Measurements from ENCODE around the gene ZCCHC24. TPM values are rescaled to one million over a fixed set of nuclear protein-coding genes. Genes with fewer than 3 reads are reported as not detected.

The ZCCHC24 gene
- total RNA-seq, 3 donors from 2014 or later (not counting 1 experiment from before 2014, with no cell fraction given) = 2.8 to 4.0 (median 3.6) TPM

- H3K27ac ChIP-seq (ENCODE audit: low read length) = no peak overlapping the region
- peaks cover 4% of the 10 kb centered on the region for H3K4me1 ChIP-seq (ENCODE audit: control insufficient read depth, insufficient read depth, low read length)
- no peaks in the 10 kb centered on the region for H3K9me3 ChIP-seq (ENCODE audit: control insufficient read depth, insufficient read depth, low read length)
- ATAC-seq (no peak), DNase-seq (no peak)
- WGBS (ENCODE audit: insufficient coverage) = 94% methylated on average over 7 of the region's 7 CpGs
- no peaks in the 10 kb centered on the region for H3K36me3 Mint-ChIP-seq
- H3K4me3 ChIP-seq (ENCODE audit: low read length) = no peak overlapping the region
- no peak for TF ChIP-seq CTCF (IDR thresholded peaks at IDR 0.05)
- H3K4me1 Mint-ChIP-seq = peaks cover 0 to 5% of the 10 kb centered on the region in 2 donors
- H3K27me3 ChIP-seq (ENCODE audit: control insufficient read depth, insufficient read depth, low read length) = no peaks in the 10 kb centered on the region
- H3K27ac Mint-ChIP-seq = no peak overlapping the region
- H3K27me3 Mint-ChIP-seq (ENCODE audit: low read depth in 2 of 2) = no peaks in the 10 kb centered on the region
- no peaks in the 10 kb centered on the region for H3K9me3 Mint-ChIP-seq
- intact Hi-C loops (cut with micrococcal nuclease) = loop anchor here (10.0 kb wide), 1 partner anchor 226 kb away; no protein-coding TSS in a partner anchor
- no peak overlapping the region for H3K4me3 Mint-ChIP-seq
- no peaks in the 10 kb centered on the region for H3K36me3 ChIP-seq (ENCODE audit: control insufficient read depth, insufficient read depth, low read length)
These were observed 67.1 kb downstream of the ZCCHC24 start for GRCh38 chr10:79378383-79378646.

DNA sequence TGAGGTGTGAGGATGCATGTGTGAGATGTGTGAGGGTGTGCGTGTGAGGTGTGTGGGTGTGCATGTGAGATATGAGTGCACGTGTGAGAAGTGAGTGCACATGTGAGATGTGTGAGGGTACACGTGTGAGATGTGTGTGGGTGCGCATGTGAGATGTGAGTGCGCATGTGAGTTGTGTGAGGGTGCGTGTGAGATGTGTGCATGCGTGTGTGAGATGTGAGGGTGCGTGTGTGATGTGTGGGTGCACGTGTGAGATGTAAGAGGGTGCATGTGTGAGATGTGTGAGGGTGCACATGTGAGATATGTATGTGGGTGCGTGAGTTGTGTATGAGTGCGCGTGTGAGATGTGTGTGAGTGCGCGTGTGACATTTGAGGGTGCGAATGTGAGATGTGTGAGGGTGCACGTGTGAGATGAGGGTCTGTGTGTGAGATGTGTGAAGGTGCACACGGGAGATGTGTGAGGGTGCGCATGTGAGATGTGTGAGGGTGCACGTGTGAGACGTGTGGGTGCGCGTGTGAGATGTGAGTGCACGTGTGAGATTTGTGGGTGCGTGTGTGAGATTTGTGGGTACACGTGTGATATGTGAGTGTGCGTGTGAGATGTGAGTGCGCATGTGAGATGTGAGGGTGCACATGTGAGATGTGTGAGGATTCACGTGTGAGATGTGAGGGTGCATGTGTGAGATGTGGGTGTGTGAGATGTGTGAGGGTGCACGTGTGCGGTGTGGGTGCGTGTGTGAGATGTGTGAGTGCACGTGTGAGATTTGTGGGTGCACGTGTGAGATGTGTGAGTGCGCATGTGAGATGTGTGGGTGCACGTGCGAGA, 67.7 kb downstream of the ZCCHC24 start:
- Mint-ChIP-seq H3K27me3 (ENCODE audit: low read depth in 2 of 2) (no peaks in the 10 kb centered on the region), H3K4me1 (peaks cover 0 to 5% of the 10 kb centered on the region in 2 donors), H3K9me3 (no peaks in the 10 kb centered on the region), H3K36me3 (no peaks in the 10 kb centered on the region), H3K4me3 (no peak overlapping the region), H3K27ac (no peak overlapping the region)
- TF ChIP-seq CTCF (IDR thresholded peaks at IDR 0.05) = no peak
- Histone ChIP-seq H3K27me3 (ENCODE audit: control insufficient read depth, insufficient read depth, low read length) (no peaks in the 10 kb centered on the region), H3K27ac (ENCODE audit: low read length) (no peak overlapping the region), H3K36me3 (ENCODE audit: control insufficient read depth, insufficient read depth, low read length) (no peaks in the 10 kb centered on the region), H3K4me1 (ENCODE audit: control insufficient read depth, insufficient read depth, low read length) (peaks cover 4% of the 10 kb centered on the region), H3K9me3 (ENCODE audit: control insufficient read depth, insufficient read depth, low read length) (no peaks in the 10 kb centered on the region), H3K4me3 (ENCODE audit: low read length) (no peak overlapping the region)
- DNase-seq = peak in 1 of 2 donors; percentile 5
- 92% methylated on average over 36 of the region's 36 CpGs for WGBS (ENCODE audit: insufficient coverage)
- intact Hi-C loops (cut with micrococcal nuclease) = loop anchor here (10.0 kb wide), 1 partner anchor 227 kb away; no protein-coding TSS in a partner anchor
- ATAC-seq = no peak

- Mint-ChIP-seq H3K4me1 (peaks cover 0 to 5% of the 10 kb centered on the region in 2 donors), H3K4me3 (no peak overlapping the region), H3K9me3 (no peaks in the 10 kb centered on the region), H3K27ac (no peak overlapping the region), H3K27me3 (ENCODE audit: low read depth in 2 of 2) (no peaks in the 10 kb centered on the region), H3K36me3 (no peaks in the 10 kb centered on the region)
- 95% methylated on average over 12 of the region's 12 CpGs for WGBS (ENCODE audit: insufficient coverage)
- no peaks in the 10 kb centered on the region for H3K9me3 ChIP-seq (ENCODE audit: control insufficient read depth, insufficient read depth, low read length)
- DNase-seq (peak in 1 of 2 donors; percentile 4), ATAC-seq (no peak)
- no peak overlapping the region for H3K27ac ChIP-seq (ENCODE audit: low read length)
- H3K4me1 ChIP-seq (ENCODE audit: control insufficient read depth, insufficient read depth, low read length) = peaks cover 4% of the 10 kb centered on the region
- no peaks in the 10 kb centered on the region for H3K36me3 ChIP-seq (ENCODE audit: control insufficient read depth, insufficient read depth, low read length)
- H3K27me3 ChIP-seq (ENCODE audit: control insufficient read depth, insufficient read depth, low read length) = no peaks in the 10 kb centered on the region
- TF ChIP-seq CTCF (IDR thresholded peaks at IDR 0.05) = no peak
- intact Hi-C loops (cut with micrococcal nuclease) = loop anchor here (10.0 kb wide), 1 partner anchor 228 kb away; no protein-coding TSS in a partner anchor
- H3K4me3 ChIP-seq (ENCODE audit: low read length) = no peak overlapping the region
These were observed 68.5 kb downstream of the ZCCHC24 start for GRCh38 chr10:79376751-79377556.

All from natural killer cell (primary cell).